HepG2 (cell line): ENCODE results near the gene FBN3.

Experiments used
- CTCF ChIP-seq: sonication (generic); formaldehyde crosslinking; IDR thresholded peaks from 2 replicates; pipeline ENCODE4 v1.5.0; 2020; ENCODE audit warnings: mild to moderate bottlenecking, missing genetic modification reagents, moderate library complexity
- GLI4 ChIP-seq: sonication (generic); formaldehyde crosslinking; IDR thresholded peaks from 2 replicates; pipeline ENCODE4 v1.5.1; 2020; ENCODE audit warnings: missing genetic modification reagents, mild to moderate bottlenecking, moderate library complexity, borderline replicate concordance
- HNRNPUL1 ChIP-seq: fragments of 200-400 bp; formaldehyde crosslinking; IDR thresholded peaks from 2 replicates; pipeline ENCODE4 v1.6.1; 2017; ENCODE audit warnings: low read depth, mild to moderate bottlenecking, low read length, moderate library complexity
- PATZ1 ChIP-seq: sonication (generic); formaldehyde crosslinking; IDR thresholded peaks from 2 replicates; pipeline ENCODE4 v1.4.0; 2020; ENCODE audit warnings: missing genetic modification reagents
- SP2 ChIP-seq: sonication (generic); formaldehyde crosslinking; IDR thresholded peaks from 2 replicates; pipeline ENCODE4 v1.5.1; 2020; ENCODE audit warnings: mild to moderate bottlenecking, missing genetic modification reagents
- TP53 ChIP-seq: sonication (generic); formaldehyde crosslinking; conservative IDR thresholded peaks from 2 replicates; pipeline ENCODE4 v1.4.0; 2020; ENCODE audit warnings: missing genetic modification reagents
- ZNF354B ChIP-seq: sonication (generic); formaldehyde crosslinking; IDR thresholded peaks from 2 replicates; pipeline ENCODE4 v1.8.0; 2022; ENCODE audit warnings: mild to moderate bottlenecking, missing genetic modification reagents
- TF ChIP-seq, protein P1 (sequence below): IDR thresholded peaks from 2 replicates; pipeline ENCODE4 v1.6.1; 2012; ENCODE audit warnings: low read depth, low read length, improper control_type of control experiment

DNA sequence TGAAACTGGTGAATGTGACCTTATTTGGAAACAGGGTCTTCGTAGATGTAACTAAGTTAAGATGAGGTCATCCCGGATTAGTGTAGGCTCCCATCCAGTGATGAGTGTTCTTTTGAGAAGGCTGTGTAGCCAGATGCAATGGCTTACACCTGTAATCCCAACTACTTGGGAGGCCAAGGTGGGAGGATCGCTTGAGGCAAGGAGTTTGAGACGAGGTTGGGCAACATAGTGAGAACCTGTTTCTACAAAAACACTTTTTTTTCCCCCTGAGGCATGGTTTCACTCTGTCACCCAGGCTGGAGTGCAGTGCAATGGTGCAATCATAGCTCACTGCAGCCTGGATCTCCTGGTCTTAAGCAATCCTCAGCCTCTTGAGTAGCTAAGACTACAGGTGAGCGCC lies 36.4 kb downstream of the FBN3 start:
- TF ChIP-seq ZNF354B (CRISPR knock-in tag) (no peak), SP2 (CRISPR knock-in tag) (no peak), PATZ1 (CRISPR knock-in tag) (no peak), TP53 (no peak), CTCF (CRISPR knock-in tag) (no peak), GLI4 (CRISPR knock-in tag) (no peak), HNRNPUL1 (no peak)
- TF ChIP-seq, protein P1, sequence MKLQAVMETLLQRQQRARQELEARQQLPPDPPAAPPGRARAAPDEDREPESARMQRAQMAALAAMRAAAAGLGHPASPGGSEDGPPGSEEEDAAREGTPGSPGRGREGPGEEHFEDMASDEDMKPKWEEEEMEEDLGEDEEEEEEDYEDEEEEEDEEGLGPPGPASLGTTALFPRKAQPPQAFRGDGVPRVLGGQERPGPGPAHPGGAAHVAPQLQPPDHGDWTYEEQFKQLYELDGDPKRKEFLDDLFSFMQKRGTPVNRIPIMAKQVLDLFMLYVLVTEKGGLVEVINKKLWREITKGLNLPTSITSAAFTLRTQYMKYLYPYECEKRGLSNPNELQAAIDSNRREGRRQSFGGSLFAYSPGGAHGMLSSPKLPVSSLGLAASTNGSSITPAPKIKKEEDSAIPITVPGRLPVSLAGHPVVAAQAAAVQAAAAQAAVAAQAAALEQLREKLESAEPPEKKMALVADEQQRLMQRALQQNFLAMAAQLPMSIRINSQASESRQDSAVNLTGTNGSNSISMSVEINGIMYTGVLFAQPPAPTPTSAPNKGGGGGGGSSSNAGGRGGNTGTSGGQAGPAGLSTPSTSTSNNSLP = no peak
